ENCODE measurements around the gene SAPCD1.
"Not testable (repeated sequence)": the region's sequence is repeated elsewhere in the genome, so short reads cannot be mapped to it uniquely, and the experiment has no call there.

Gene SAPCD1

DNA sequence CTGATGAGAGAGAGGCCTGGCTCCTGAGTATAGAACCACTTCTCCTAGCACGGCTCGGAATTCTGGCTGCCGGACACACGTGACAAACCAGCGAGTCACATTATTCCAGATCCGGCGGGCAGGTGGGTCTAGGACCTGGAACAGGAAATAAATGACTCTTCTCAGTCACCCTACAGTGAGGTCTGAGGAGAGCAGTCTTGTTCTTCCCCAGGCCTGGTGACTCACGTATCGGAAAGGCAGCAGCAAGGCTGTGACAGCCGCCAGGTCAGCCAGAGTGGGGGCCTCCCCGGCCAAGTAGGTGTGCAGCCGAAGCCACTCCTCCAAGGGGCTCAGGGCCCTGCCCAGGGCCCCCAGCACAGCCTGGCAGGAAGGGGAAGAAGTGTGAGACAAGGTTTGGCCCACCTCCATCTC is 30.3 kb downstream of the SAPCD1 start:
- H2AK5ac ChIP-seq (ENCODE audit: low read length, severe bottlenecking) = no peak overlapping the region
- peak overlapping the region in 1 of 2 experiments; percentile 82 for H3K18ac ChIP-seq (ENCODE audit: low read depth in 1 of 2, low read length in 2 of 2)
- no peak overlapping the region for H2AFZ ChIP-seq (ENCODE audit: low read depth, low read length)
- H4K91ac ChIP-seq (ENCODE audit: low read length) = no peak overlapping the region
- peaks cover 15% of the 10 kb centered on the region for H3K4me1 ChIP-seq (ENCODE audit: control insufficient read depth, insufficient read depth, low read depth, low read length)
- H4K8ac ChIP-seq (ENCODE audit: low read length) = peak overlapping the region; percentile 3
- no peak overlapping the region for H2BK5ac ChIP-seq (ENCODE audit: low read depth, low read length, poor library complexity, severe bottlenecking)
- H3K4me3 ChIP-seq (ENCODE audit: insufficient read depth in 1 of 2, low read depth in 1 of 2, low read length in 2 of 2) = peak overlapping the region in 1 of 2 experiments; percentile 7
- peak overlapping the region in 1 of 2 experiments; percentile 48 for H3K23ac ChIP-seq (ENCODE audit: low read length in 2 of 2)
- H2BK12ac ChIP-seq (ENCODE audit: low read length in 2 of 2) = peak overlapping the region in 1 of 2 experiments; percentile 10
- H2BK15ac ChIP-seq (ENCODE audit: low read depth, poor library complexity, severe bottlenecking) = no peak overlapping the region
- WGBS = 51% methylated on average over 12 of the region's 12 CpGs
- no peak overlapping the region for H2BK120ac ChIP-seq (ENCODE audit: low read depth, low read length)
- peaks cover 12% of the 10 kb centered on the region for H3K79me1 ChIP-seq (replicated peaks; ENCODE audit: low read length, poor library complexity, severe bottlenecking)
- H3K4ac ChIP-seq (ENCODE audit: low read depth in 1 of 2, low read length in 2 of 2) = peak overlapping the region in 1 of 2 experiments; percentile 35
- peak overlapping the region; percentile 68 for H3K27ac ChIP-seq (ENCODE audit: low read length, poor library complexity, severe bottlenecking)
- H3K36me3 ChIP-seq (ENCODE audit: control insufficient read depth in 1 of 2, insufficient read depth in 2 of 2, low read depth in 1 of 2, low read length in 2 of 2) = peaks cover 34 to 40% of the 10 kb centered on the region in 2 experiments
- peak overlapping the region; percentile 32 for H3K4me2 ChIP-seq (ENCODE audit: low read length, poor library complexity, severe bottlenecking)
- H3K14ac ChIP-seq (ENCODE audit: low read length in 2 of 2) = no peak overlapping the region
- no peak overlapping the region for H3K9ac ChIP-seq (ENCODE audit: low read length)
- peak; percentile 59 for DNase-seq
- H3K27me3 ChIP-seq (ENCODE audit: control insufficient read depth in 1 of 2, insufficient read depth in 1 of 2, low read length in 2 of 2) = no peaks in the 10 kb centered on the region
- no peaks in the 10 kb centered on the region for H3K9me3 ChIP-seq (ENCODE audit: control insufficient read depth, low read length)

DNA sequence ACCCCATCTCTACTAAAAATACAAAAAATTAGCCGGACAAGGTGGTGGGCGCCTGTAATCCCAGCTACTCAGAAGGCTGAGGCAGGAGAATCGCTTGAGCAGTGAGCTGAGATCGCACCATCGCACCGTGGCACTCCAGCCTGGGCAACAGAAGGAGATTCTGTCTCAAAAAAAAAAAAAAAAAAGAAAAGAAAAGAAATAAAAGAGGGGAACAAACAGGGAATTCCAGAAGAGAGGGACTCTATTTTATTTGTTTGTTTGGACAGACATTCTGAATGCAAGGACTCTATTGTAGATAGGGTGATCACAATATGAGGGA is 31.4 kb downstream of the SAPCD1 start:
- not testable (repeated sequence) for H2BK15ac ChIP-seq (ENCODE audit: low read depth, poor library complexity, severe bottlenecking); H4K91ac ChIP-seq (ENCODE audit: low read length); H2AFZ ChIP-seq (ENCODE audit: low read depth, low read length); H3K4me2 ChIP-seq (ENCODE audit: low read length, poor library complexity, severe bottlenecking); H3K9me3 ChIP-seq (ENCODE audit: control insufficient read depth, low read length); H3K14ac ChIP-seq (ENCODE audit: low read length in 2 of 2); H3K18ac ChIP-seq (ENCODE audit: low read depth in 1 of 2, low read length in 2 of 2); H3K27ac ChIP-seq (ENCODE audit: low read length, poor library complexity, severe bottlenecking); H2AK5ac ChIP-seq (ENCODE audit: low read length, severe bottlenecking); H3K27me3 ChIP-seq (ENCODE audit: control insufficient read depth in 1 of 2, insufficient read depth in 1 of 2, low read length in 2 of 2); H2BK5ac ChIP-seq (ENCODE audit: low read depth, low read length, poor library complexity, severe bottlenecking); DNase-seq; H3K23ac ChIP-seq (ENCODE audit: low read length in 2 of 2); H2BK12ac ChIP-seq (ENCODE audit: low read length in 2 of 2); H3K4ac ChIP-seq (ENCODE audit: low read depth in 1 of 2, low read length in 2 of 2); H2BK120ac ChIP-seq (ENCODE audit: low read depth, low read length); H4K8ac ChIP-seq (ENCODE audit: low read length)
- Histone ChIP-seq H3K79me1 (replicated peaks; ENCODE audit: low read length, poor library complexity, severe bottlenecking) (peaks cover 12% of the 10 kb centered on the region), H3K36me3 (ENCODE audit: control insufficient read depth in 1 of 2, insufficient read depth in 2 of 2, low read depth in 1 of 2, low read length in 2 of 2) (peaks cover 31 to 40% of the 10 kb centered on the region in 2 experiments), H3K4me1 (ENCODE audit: control insufficient read depth, insufficient read depth, low read depth, low read length) (peaks cover 15% of the 10 kb centered on the region), H3K9ac (ENCODE audit: low read length) (peak overlapping the region; percentile 99), H3K4me3 (ENCODE audit: insufficient read depth in 1 of 2, low read depth in 1 of 2, low read length in 2 of 2) (peak overlapping the region in 1 of 2 experiments; percentile 98)
- WGBS = 90% methylated on average over 6 of the region's 6 CpGs

DNA sequence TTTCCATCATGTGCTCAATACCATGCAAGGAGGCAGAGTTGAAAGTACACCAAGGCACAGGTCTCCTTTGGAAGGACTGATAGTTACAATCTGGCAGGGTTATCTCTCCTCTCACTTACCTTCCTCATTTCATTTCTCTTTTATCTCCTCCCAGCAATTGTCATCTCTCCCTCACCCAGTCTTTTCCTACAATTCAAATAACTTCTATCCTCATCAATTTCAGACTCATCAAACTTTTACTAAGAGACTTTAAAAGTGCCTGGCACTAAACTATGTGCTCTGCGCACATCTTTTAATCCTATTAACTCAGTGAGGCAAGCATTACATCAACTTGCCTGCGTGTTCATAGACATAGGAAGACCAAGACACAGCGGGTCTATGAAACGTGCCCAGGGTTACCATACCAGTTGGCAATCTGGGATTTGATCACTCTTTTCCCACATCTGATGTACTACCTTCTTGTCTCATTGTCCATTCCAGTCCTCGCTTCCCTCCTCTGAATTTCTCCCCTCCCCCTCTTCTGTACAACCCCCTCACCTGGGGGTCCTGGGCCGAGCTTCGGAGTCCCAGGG is 31.9 kb downstream of the SAPCD1 start:
- H3K9ac ChIP-seq (ENCODE audit: low read length) = peak overlapping the region; percentile 99
- H3K23ac ChIP-seq (ENCODE audit: low read length in 2 of 2) = no peak overlapping the region
- 12% methylated on average over 7 of the region's 7 CpGs for WGBS
- peaks cover 26 to 38% of the 10 kb centered on the region in 2 experiments for H3K36me3 ChIP-seq (ENCODE audit: control insufficient read depth in 1 of 2, insufficient read depth in 2 of 2, low read depth in 1 of 2, low read length in 2 of 2)
- peak overlapping the region; percentile 23 for H2AK5ac ChIP-seq (ENCODE audit: low read length, severe bottlenecking)
- H3K4me3 ChIP-seq (ENCODE audit: insufficient read depth in 1 of 2, low read depth in 1 of 2, low read length in 2 of 2) = peak overlapping the region; percentile 74 to 98
- H2BK5ac ChIP-seq (ENCODE audit: low read depth, low read length, poor library complexity, severe bottlenecking) = peak overlapping the region; percentile 21
- H3K79me1 ChIP-seq (replicated peaks; ENCODE audit: low read length, poor library complexity, severe bottlenecking) = peaks cover 13% of the 10 kb centered on the region
- H4K91ac ChIP-seq (ENCODE audit: low read length) = peak overlapping the region; percentile 86
- H3K4me2 ChIP-seq (ENCODE audit: low read length, poor library complexity, severe bottlenecking) = peak overlapping the region; percentile 93
- peak; percentile 55 for DNase-seq
- peak overlapping the region; percentile 94 to 97 for H3K18ac ChIP-seq (ENCODE audit: low read depth in 1 of 2, low read length in 2 of 2)
- H2AFZ ChIP-seq (ENCODE audit: low read depth, low read length) = no peak overlapping the region
- peak overlapping the region; percentile 62 for H2BK15ac ChIP-seq (ENCODE audit: low read depth, poor library complexity, severe bottlenecking)
- peak overlapping the region; percentile 12 for H4K8ac ChIP-seq (ENCODE audit: low read length)
- peak overlapping the region; percentile 41 to 86 for H2BK12ac ChIP-seq (ENCODE audit: low read length in 2 of 2)
- H3K9me3 ChIP-seq (ENCODE audit: control insufficient read depth, low read length) = no peaks in the 10 kb centered on the region
- no peaks in the 10 kb centered on the region for H3K27me3 ChIP-seq (ENCODE audit: control insufficient read depth in 1 of 2, insufficient read depth in 1 of 2, low read length in 2 of 2)
- peak overlapping the region; percentile 86 to 92 for H3K4ac ChIP-seq (ENCODE audit: low read depth in 1 of 2, low read length in 2 of 2)
- peak overlapping the region in 1 of 2 experiments; percentile 68 for H3K14ac ChIP-seq (ENCODE audit: low read length in 2 of 2)
- peaks cover 15% of the 10 kb centered on the region for H3K4me1 ChIP-seq (ENCODE audit: control insufficient read depth, insufficient read depth, low read depth, low read length)
- H3K27ac ChIP-seq (ENCODE audit: low read length, poor library complexity, severe bottlenecking) = peak overlapping the region; percentile 38
- peak overlapping the region; percentile 73 for H2BK120ac ChIP-seq (ENCODE audit: low read depth, low read length)

DNA sequence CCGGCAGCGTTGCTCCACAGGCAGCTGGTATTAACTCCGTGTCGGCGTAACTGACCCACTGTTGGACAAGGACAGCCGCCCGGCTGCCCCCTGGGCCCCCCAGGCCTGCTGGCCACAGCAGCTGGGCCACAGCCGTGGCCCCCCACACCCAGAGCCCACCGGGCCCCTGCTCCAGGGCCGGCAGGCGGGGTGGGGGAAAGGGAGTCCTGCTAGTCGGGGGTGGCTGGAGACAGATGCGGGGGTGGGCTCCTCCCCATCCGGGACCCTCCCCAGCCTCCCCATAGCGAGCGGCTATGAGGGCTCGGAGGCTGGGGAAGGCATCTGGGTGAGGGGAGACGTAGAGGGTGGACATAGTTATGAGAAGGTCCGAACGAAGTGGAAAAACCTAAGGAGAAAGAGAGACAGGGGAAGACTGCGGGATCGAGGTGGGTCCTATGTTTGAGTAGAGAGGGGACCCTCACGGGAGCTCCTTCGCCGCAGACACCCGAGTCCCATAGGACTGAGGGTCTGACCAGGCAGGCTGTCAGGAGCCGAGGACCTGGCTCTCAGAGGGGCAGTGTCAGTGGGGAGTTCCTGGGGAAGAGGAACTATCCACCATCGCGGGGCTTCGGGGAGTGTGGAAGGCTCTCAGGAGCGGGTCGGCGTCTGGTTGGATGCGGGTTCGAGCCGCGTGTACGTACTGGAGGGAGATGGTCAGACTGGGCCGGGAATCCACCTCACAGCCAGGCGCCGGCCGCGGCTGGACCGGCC is 32.6 kb downstream of the SAPCD1 start:
- Histone ChIP-seq H2BK12ac (ENCODE audit: low read length in 2 of 2) (peak overlapping the region in 1 of 2 experiments; percentile 41), H2AFZ (ENCODE audit: low read depth, low read length) (peak overlapping the region; percentile 55), H3K9me3 (ENCODE audit: control insufficient read depth, low read length) (no peaks in the 10 kb centered on the region), H3K27ac (ENCODE audit: low read length, poor library complexity, severe bottlenecking) (peak overlapping the region; percentile 85), H3K27me3 (ENCODE audit: control insufficient read depth in 1 of 2, insufficient read depth in 1 of 2, low read length in 2 of 2) (no peaks in the 10 kb centered on the region), H3K18ac (ENCODE audit: low read depth in 1 of 2, low read length in 2 of 2) (peak overlapping the region; percentile 94 to 97), H2BK5ac (ENCODE audit: low read depth, low read length, poor library complexity, severe bottlenecking) (peak overlapping the region; percentile 21), H3K4me3 (ENCODE audit: insufficient read depth in 1 of 2, low read depth in 1 of 2, low read length in 2 of 2) (peak overlapping the region; percentile 74 to 98), H3K9ac (ENCODE audit: low read length) (peak overlapping the region; percentile 99), H3K14ac (ENCODE audit: low read length in 2 of 2) (peak overlapping the region; percentile 88 to 93), H4K91ac (ENCODE audit: low read length) (peak overlapping the region; percentile 86), H2BK15ac (ENCODE audit: low read depth, poor library complexity, severe bottlenecking) (peak overlapping the region; percentile 62), H3K36me3 (ENCODE audit: control insufficient read depth in 1 of 2, insufficient read depth in 2 of 2, low read depth in 1 of 2, low read length in 2 of 2) (peaks cover 24 to 33% of the 10 kb centered on the region in 2 experiments), H3K4me2 (ENCODE audit: low read length, poor library complexity, severe bottlenecking) (peak overlapping the region; percentile 93), H3K4me1 (ENCODE audit: control insufficient read depth, insufficient read depth, low read depth, low read length) (peaks cover 15% of the 10 kb centered on the region), H2BK120ac (ENCODE audit: low read depth, low read length) (peak overlapping the region; percentile 93), H3K79me1 (replicated peaks; ENCODE audit: low read length, poor library complexity, severe bottlenecking) (peaks cover 14% of the 10 kb centered on the region), H3K4ac (ENCODE audit: low read depth in 1 of 2, low read length in 2 of 2) (peak overlapping the region; percentile 86 to 92), H4K8ac (ENCODE audit: low read length) (peak overlapping the region; percentile 99), H3K23ac (ENCODE audit: low read length in 2 of 2) (peak overlapping the region; percentile 79 to 95), H2AK5ac (ENCODE audit: low read length, severe bottlenecking) (peak overlapping the region; percentile 70)
- DNase-seq = peak; percentile 62
- WGBS = 0% methylated on average over 30 of the region's 44 CpGs
